ENCODE data around the gene FANK1. TPM values are rescaled to one million over a fixed set of nuclear protein-coding genes. Genes with fewer than 3 reads are reported as not detected.

The FANK1 gene
- total RNA-seq, 1 donor, result 8.3 TPM

DNA sequence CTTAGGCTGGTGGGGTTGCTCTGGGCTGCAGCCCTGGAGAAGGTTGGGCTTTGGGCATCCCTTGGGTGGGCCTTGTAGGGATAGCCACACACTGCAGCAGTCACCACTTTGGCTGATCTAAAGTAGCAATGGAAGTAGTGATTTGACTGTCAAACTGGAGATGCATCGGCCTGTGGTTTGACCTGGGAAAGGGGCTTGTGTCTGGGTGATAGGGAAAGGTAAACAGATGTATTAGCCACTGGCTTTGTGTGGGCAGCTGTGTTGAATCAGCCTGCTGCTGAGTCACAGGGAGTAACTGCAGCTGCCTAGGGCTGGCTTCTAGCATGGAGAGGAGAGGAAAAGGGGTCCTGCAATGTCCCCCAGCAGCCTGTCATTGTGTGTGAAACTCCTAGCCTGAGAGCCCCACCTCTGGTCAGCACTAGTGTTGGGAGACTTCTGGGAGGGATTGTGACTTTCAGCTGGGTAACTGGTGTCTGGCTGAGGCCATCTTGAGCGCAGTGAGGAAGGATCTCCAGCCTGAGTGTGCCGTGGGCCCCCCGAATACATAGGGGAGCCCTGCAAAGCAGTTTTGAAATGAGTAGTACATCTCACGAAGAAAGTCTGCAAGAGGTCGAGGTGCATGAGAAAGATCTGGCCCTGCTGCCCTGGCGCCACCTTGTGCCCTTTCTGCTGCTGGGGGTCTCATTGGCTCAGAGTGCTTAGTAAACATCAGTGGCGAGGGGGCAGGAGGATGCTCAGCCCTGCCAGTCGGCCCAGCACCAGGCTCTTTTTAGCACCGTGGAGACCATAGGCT, 117.3 kb downstream of the FANK1 start:
- H3K27ac ChIP-seq (ENCODE audit: low read depth, low read length), result peak overlapping the region; percentile 81
- TF ChIP-seq, protein P1, sequence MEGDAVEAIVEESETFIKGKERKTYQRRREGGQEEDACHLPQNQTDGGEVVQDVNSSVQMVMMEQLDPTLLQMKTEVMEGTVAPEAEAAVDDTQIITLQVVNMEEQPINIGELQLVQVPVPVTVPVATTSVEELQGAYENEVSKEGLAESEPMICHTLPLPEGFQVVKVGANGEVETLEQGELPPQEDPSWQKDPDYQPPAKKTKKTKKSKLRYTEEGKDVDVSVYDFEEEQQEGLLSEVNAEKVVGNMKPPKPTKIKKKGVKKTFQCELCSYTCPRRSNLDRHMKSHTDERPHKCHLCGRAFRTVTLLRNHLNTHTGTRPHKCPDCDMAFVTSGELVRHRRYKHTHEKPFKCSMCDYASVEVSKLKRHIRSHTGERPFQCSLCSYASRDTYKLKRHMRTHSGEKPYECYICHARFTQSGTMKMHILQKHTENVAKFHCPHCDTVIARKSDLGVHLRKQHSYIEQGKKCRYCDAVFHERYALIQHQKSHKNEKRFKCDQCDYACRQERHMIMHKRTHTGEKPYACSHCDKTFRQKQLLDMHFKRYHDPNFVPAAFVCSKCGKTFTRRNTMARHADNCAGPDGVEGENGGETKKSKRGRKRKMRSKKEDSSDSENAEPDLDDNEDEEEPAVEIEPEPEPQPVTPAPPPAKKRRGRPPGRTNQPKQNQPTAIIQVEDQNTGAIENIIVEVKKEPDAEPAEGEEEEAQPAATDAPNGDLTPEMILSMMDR (IDR thresholded peaks at IDR 0.05; ENCODE audit: extremely low read depth, low read depth, low read length), result peak; percentile 10
- no peaks in the 10 kb centered on the region for H4K20me1 ChIP-seq (ENCODE audit: insufficient read depth, low read length)
- no peak overlapping the region for H3K4me3 ChIP-seq (ENCODE audit: insufficient read depth, low read length)
- peaks cover 55% of the 10 kb centered on the region for H3K36me3 ChIP-seq (ENCODE audit: insufficient read depth, low read length)
- H3K79me2 ChIP-seq (ENCODE audit: insufficient read depth, low read length), result no peaks in the 10 kb centered on the region
- no peaks in the 10 kb centered on the region for H3K27me3 ChIP-seq (ENCODE audit: insufficient read depth, low read length)
- no peak overlapping the region for H2AFZ ChIP-seq (ENCODE audit: low read length)
- H3K9me3 ChIP-seq (ENCODE audit: low read depth, low read length), result no peaks in the 10 kb centered on the region
- peak; percentile 87 for DNase-seq (ENCODE audit: insufficient read length, low spot score, missing footprints)
- peak overlapping the region; percentile 38 for H3K4me2 ChIP-seq (ENCODE audit: insufficient read depth, low read length)
- H3K4me1 ChIP-seq (ENCODE audit: insufficient read depth, low read length), result peaks cover 33% of the 10 kb centered on the region

DNA sequence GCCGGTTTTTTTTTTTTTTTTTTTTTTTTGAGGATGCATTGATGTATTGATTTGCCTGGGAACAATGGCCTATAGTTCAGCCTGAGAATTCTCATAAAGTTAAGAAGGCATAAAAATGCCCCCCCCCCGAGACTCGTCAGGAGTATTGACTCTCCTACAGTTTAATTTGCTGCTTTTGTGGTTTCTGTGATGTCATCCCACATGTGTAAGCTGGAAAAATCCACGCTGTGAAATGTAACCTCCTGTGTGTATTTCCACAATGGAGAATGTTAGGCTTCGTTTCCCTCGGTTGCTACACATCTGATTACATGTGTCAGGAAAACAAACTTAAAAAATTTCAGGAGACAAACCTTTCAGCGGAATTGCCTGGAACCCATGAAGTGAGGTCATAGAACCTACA, 117.9 kb downstream of the FANK1 start:
- H3K27me3 ChIP-seq (ENCODE audit: insufficient read depth, low read length), result no peaks in the 10 kb centered on the region
- TF ChIP-seq, protein P1 (IDR thresholded peaks at IDR 0.05; ENCODE audit: extremely low read depth, low read depth, low read length), result no peak
- no peak for DNase-seq (ENCODE audit: insufficient read length, low spot score, missing footprints)

DNA sequence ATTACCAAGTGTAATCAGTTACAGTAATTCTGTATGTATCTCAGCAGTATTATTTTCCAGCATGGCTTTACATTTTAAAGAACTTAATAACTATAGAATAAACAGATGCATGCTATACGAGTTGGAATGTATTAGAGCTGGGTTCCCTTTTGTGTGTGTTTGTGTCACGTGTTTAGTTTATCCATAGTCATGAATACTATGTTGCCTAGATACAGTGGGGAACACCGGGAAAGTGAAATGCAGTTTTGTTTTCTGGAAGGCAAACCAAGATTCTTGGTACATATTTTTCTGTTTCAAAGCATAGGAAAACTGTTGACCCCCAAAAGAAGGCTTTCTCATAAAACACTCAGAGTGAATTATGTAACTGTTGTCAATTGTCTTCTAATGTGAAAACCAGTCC, 119.0 kb downstream of the FANK1 start:
- Histone ChIP-seq H3K27ac (ENCODE audit: low read depth, low read length) (peak overlapping the region; percentile 81), H3K79me2 (ENCODE audit: insufficient read depth, low read length) (no peaks in the 10 kb centered on the region), H3K9me3 (ENCODE audit: low read depth, low read length) (no peaks in the 10 kb centered on the region), H3K4me1 (ENCODE audit: insufficient read depth, low read length) (peaks cover 33% of the 10 kb centered on the region), H3K27me3 (ENCODE audit: insufficient read depth, low read length) (no peaks in the 10 kb centered on the region), H4K20me1 (ENCODE audit: insufficient read depth, low read length) (no peaks in the 10 kb centered on the region), H3K36me3 (ENCODE audit: insufficient read depth, low read length) (peaks cover 65% of the 10 kb centered on the region), H3K4me2 (ENCODE audit: insufficient read depth, low read length) (no peak overlapping the region), H2AFZ (ENCODE audit: low read length) (no peak overlapping the region), H3K4me3 (ENCODE audit: insufficient read depth, low read length) (no peak overlapping the region)
- TF ChIP-seq, protein P1 (IDR thresholded peaks at IDR 0.05; ENCODE audit: extremely low read depth, low read depth, low read length), result no peak
- no peak for DNase-seq (ENCODE audit: insufficient read length, low spot score, missing footprints)

More for the DNA sequence above, 117.9 kb downstream of the FANK1 start:
- Histone ChIP-seq H2AFZ (ENCODE audit: low read length) (no peak overlapping the region), H3K79me2 (ENCODE audit: insufficient read depth, low read length) (no peaks in the 10 kb centered on the region), H3K9me3 (ENCODE audit: low read depth, low read length) (no peaks in the 10 kb centered on the region), H3K36me3 (ENCODE audit: insufficient read depth, low read length) (peaks cover 61% of the 10 kb centered on the region), H3K4me3 (ENCODE audit: insufficient read depth, low read length) (no peak overlapping the region), H3K4me1 (ENCODE audit: insufficient read depth, low read length) (peaks cover 33% of the 10 kb centered on the region), H3K4me2 (ENCODE audit: insufficient read depth, low read length) (no peak overlapping the region), H3K27ac (ENCODE audit: low read depth, low read length) (peak overlapping the region; percentile 81), H4K20me1 (ENCODE audit: insufficient read depth, low read length) (no peaks in the 10 kb centered on the region)

DNA sequence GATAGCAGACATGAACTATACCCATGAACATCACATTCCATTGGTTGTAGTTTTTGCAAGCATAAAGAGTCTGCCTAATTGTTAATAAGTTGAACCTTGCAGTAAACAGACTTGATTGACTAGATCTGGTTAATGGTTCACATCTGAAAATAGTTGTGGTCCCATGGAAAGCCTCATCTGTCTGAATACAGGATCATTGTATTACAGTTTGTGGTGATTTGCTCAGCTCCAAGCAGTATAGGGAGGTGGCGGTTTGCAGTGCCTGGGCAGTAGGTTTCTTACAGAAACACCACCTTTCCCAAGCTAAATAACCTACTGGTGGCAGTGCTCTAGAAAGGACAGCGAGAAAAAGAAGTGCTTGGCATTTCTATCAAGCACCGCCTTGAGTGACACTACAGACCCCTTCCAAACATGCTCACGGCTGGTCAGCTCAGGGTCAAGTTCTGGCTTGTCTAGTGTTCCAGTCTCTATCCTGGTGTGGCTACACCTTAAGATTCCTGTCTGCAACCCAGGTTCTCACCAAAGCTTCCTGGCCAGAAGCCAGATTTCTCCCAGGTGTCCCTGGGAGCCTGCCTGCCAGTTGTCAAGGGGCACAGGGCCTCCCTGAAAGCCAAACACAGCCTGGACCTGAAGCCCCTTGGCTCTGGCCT, 119.9 kb downstream of the FANK1 start:
- no peak for DNase-seq (ENCODE audit: insufficient read length, low spot score, missing footprints)
- Histone ChIP-seq H3K4me3 (ENCODE audit: insufficient read depth, low read length) (no peak overlapping the region), H3K27ac (ENCODE audit: low read depth, low read length) (no peak overlapping the region), H2AFZ (ENCODE audit: low read length) (no peak overlapping the region), H3K4me1 (ENCODE audit: insufficient read depth, low read length) (peaks cover 33% of the 10 kb centered on the region), H3K9me3 (ENCODE audit: low read depth, low read length) (no peaks in the 10 kb centered on the region), H4K20me1 (ENCODE audit: insufficient read depth, low read length) (no peaks in the 10 kb centered on the region), H3K36me3 (ENCODE audit: insufficient read depth, low read length) (peaks cover 60% of the 10 kb centered on the region), H3K27me3 (ENCODE audit: insufficient read depth, low read length) (no peaks in the 10 kb centered on the region), H3K4me2 (ENCODE audit: insufficient read depth, low read length) (no peak overlapping the region), H3K79me2 (ENCODE audit: insufficient read depth, low read length) (no peaks in the 10 kb centered on the region)
- TF ChIP-seq, protein P1 (IDR thresholded peaks at IDR 0.05; ENCODE audit: extremely low read depth, low read depth, low read length), result no peak

Data from osteoblast (primary cell).